NCI-H1105 (cell line): ENCODE measurements around the gene CD300C.
A peak's percentile ranks its signal among the peaks of the same experiment; 100 is the strongest.
"Not testable (repeated sequence)": the region's sequence is repeated elsewhere in the genome, so short reads cannot be mapped to it uniquely, and the experiment has no call there.

ENCODE experiments used
- DNase-seq: peaks from one replicate; lab custom pipeline; 2025; lab: John Stamatoyannopoulos, UW

The CD300C gene

DNA sequence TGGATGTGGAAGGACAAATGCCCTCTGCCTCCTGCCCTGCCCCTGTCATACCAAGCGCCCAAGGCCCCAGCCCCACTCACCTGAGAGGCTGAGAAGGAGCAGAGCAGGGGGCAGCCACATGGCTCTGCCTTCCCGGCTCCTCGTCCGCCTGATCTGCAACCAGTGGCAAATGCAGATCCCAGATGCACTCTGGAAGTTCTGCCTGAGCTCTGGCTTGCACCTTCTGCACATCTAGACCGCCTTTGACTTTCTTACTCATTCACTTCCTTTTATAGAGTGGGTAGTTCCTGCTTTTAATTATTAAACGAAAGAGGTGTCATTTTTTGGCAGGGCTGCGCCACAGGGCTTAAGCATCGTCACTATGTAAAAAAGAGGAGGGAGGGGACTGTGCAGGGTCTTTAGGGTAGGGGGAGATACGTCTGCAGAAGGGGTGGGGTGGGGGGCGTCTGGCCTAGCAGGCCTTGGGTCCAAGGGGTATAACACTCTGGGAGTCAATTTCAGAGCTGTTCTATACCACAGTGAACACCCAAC, 14.6 kb downstream of the CD300C start, which contains the start of gene CD300LB:
Gene CD300LB (minus strand): TSS at position 245 of the 531 bp plus-strand sequence. CDS start 125 bp downstream, at position 120.
- DNase-seq = no peak

DNA sequence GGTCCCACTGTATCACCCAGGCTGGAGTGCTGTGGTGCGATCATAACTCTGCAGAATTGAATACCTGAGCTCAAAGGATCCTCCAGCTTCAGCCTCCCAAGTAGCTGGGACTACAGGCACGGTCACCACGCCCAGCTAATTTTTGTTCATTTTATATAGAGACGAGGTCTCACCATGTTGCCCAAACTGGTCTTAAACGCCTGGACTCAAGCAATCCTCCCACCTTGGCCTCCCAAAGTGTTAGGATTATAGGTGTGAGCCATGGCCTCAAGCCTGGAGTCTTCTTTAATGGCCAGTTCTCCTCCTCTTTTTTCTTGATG, 15.1 kb downstream of the CD300C start:
- no peak for DNase-seq

DNA sequence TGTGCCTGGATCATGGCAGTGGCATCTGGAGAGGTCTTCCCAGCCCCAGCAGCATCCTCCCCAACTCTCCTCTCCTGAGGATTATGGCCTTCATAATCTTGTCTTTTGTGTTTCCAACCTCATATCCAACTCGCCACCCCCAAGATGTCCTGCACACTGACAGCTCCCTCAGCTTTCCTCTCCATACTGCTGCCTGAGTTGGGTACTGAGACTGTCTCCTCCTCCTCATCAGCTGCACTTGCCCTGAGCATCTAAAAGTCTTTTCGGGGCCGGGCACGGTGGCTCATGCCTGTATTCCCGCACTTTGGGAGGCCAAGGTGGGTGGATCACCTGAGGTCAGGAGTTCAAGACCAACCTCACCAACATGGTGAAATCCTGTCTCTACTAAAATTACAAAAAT, 16.7 kb downstream of the CD300C start:
- DNase-seq = no peak

DNA sequence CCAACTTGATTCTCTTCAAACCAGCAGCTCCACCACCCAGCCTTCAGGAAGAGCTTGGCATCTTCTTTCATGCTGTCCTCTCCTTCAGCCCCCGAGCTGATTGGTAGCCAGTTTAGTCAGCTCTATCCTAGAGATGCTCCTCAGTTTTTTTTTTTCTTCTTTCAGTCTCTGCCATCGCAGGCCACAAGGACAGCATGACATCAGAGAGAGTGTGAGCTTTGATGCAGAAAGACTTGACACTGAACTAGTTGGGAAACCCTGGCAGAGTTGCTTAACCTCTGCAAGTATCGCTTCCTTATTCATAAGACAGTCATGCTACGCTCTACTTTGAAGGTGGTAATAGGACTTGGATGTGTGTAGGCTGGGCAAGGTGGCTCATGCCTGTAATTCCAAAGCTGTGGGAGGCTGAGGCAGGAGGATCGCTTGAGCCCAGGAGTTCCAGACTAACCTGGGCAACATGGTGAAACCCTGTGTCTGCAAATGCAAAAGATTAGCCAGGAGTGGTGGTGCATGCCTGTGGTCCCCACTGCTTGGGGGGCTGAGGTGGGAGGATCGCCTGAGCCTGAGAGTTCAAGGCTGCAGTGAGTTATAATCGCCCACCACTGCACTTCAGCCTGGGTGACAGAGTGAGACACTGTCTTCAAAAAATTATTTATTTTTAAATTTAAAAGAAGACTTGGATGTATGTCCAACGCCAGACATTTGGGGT, 17.3 kb downstream of the CD300C start:
- no peak for DNase-seq

DNA sequence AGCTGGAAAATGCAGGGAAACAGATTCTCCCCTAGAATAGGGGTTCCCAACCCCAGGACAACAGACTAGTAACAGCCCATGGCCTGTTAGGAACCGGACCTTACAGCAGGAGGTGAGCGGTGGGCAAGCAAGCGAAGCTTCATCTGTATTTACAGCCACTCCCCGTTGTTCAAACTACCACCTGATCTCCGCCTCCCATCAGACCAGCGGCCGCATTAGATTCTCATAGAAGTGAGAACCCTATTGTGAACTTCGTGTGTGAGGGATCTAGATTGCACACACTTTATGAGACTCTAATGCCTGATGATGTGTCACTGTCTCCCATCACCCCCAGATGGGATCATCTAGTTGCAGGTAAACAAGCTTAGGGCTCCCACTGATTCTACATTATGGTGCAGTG, 18.2 kb downstream of the CD300C start:
- no peak for DNase-seq

DNA sequence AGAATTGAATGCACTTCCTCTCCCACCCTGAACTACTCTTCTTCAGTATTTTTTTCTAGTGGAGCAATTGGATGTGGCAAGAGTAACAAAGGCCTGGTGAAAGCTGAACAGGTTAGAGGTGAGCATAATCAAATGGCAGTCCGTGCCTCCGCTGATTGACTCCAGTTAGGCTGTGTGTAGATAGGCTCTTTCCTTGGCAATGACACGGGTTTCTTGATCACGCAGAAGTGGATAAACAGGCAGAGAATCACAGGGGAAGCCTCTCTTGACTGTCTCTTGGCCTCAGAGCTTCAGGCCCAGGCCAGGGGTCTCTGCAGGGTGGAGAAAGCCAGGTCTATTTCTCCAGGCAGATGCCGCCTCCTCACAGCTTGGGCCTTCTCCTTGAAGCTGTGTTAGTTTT, 18.8 kb downstream of the CD300C start:
- no peak for DNase-seq

DNA sequence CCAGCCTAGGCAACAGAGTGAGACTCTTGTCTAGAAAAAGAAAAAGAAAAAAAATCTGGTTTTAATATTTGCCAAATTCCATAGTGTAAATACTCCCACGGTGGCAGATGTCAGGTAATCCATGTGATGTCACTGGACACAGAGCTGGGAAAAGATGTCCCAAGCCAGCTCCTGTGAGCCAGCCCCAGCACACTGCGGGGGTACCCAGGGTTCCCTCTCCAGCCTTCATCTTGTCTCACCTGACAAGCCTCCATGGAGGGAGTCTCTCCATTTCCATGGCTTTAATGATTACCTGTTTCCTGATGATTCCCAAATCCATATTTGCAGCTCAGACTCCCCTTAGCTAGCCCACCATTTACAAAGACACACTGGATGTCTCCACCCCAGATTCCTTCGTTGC, 19.2 kb downstream of the CD300C start:
- no peak for DNase-seq

DNA sequence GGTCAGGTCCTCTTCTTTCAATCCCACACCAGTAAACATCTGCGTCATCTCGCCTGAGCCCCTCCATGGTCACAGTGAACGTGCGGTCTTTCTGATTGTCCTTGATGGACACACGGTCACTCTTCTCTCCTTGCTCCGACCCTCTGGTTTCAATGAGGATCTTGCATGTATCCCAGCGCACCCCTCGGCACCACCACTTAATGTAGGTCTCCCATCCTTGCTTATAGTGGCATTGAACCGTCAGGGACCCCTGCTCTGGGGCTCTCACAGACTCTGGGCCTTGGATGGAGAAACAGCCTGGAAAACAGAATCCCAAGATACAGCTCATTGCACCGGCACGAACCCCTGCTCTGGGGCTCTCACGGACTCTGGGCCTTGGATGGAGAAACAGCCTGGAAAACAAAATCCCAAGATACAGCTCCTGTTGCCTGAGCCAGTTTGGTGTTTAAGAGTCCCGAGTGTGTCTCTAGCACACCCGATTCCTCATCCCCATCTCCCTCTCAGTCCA, 20.1 kb downstream of the CD300C start:
- no peak for DNase-seq

DNA sequence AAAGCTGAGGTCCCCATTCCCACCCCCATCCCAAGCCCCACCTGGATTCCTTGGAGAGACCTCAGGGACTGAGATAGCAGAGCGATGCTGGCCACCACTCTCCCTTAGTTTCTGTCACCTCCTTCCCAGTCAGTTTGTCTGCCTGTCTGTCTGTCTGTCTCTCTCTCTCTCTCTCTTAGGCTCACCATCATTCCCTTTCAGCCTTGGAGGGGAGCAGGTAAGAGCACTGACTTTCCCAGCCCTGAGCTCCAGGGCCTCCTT, 20.5 kb downstream of the CD300C start:
- no peak for DNase-seq

DNA sequence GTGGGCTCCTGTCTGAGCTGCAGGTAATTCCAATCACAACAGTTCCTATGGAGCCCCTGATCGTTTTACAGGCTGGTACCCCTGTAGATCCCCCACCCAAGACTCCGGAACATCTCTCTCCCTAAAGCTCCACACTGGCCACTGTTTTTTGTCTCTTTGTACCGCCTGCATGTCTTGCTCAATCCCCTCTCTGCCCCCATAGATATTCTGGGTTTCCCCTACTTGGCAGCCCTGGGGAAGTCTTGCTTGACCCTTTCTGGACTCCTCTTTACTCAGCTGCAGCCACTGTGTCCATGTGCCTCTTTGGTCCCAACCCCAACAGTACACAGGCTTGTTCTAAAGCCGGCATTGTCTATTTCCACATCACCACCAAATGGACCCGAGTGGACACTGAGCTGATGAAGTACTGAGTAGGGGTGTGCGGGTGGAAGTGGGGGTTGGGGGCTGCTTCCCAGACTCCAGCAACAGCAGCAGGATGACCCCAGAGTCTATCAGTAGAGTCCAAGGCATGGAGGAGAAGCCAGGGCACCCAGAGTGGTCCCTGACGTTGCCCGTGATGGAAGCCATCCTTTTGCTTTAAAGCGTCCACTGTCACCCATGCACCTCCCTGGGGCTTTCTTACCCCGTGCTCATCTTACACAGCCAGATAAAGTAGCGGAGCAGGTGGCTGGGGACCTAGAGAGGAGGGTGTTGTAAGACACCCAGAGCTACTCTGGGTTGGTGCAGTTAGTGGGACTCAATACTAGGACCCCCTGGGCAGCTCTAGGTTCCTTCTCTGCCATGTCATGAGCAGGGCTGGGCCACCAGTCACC, 21.1 kb downstream of the CD300C start:
- DNase-seq = no peak

DNA sequence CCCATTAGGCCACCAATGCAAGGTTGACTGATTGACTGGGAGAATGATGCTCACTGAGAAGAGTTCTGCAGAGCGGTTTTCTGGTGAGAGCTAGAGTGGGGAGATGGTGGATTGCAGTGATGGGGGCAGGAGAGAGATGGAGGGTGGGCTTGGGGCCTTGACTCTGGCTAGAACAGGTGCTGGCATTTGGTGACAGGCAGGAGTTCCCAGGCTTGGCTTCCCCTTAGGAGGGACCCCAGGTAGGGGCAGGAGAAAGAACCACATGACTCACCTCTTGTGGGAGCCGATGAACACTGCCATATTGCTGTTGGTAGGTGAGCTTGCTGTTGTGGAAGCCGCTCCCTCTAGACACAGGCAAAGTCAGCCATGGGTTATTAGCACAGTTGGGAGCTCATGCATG, 22.6 kb downstream of the CD300C start:
- DNase-seq = no peak

DNA sequence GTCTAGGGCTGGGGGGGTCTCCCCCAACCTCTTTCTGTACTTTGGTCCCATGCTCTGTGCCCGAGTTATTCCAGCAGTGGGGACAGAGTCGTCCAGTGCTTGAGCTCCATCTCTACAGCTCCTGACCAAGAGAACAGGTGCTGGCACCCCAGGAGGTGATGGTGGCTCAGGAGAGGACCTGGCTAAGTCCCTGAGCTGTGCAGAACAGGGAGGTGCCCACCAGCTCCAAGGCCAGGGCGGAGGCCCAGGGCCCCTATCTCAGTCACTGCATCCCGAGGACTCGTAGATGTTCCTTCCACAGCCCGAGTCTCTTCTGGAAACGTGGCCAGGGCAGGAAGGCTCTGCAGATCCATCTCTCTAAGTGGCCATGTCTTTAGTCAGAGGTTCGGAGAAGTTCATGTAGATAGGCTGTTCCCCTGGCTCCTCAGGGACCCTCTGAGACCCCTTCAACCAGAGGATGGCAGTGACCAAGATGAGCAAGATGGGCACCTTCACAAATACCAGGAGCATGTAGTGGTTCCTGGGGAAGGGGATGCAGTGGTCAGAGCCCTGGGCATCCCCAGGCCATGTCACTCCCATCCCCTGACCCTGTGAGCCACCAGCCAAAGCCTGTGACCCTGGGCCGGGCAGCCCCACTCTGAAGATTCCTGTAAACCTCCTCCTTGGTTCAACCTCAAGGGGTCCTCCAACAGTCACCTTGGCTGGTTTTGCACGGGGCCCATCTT, 23.4 kb downstream of the CD300C start:
- DNase-seq = no peak

DNA sequence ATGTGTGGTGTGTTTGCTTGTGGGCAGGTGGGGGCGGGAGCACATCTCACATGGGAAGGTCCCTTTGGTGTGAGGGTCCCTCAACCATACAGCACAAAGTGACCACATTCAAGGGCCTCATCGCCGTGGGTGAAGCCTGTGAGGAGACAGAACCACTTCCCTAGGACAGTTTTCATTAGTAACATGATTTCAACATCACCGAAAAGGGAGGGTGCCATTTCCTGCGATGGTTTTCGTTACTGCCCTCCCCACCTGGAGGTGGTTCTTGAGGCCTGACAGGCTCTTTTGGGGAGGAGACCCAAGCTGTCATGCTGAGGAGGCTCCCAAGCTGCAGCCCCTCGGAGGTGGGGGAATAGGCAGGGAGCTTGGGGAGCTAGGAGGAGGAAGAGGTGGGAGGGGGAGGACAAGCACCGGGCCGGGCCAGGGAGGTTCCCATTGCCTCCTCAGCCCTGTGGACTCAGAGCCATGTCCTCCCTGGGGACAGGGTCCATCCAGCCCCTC, 24.2 kb downstream of the CD300C start:
- no peak for DNase-seq

DNA sequence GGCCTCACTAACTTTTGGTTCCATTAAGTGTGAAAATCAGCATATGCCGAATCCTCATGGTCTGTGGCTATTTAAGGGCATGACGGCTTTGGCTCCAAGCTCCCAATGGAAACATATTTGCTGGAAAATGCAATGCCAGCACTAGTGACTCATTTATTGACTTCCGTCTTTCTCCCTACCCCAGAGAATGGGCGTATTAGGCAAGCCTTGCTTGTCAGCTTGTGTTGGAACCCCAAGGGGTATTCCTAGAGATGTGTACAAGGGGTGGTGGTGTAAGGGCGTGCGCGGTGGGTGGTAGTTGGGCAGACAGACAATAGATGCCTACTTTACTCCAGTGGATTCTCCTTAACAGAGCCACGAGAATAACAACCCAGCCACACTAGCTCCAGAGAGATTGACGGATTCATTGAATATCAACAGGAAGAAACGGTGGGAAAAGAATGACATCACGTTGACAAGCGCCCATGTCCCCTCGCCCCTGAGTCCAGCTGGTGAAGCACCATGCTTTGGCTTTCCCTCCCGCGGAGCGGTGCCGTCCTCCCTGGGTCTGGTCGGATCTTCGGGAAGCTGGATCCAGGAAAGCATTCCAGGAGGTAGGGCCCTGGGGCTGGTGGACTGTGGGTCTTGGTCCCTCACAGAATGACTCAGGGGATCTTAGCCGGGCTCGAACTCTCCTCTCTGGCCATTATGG, 25.0 kb downstream of the CD300C start:
- DNase-seq = no peak

DNA sequence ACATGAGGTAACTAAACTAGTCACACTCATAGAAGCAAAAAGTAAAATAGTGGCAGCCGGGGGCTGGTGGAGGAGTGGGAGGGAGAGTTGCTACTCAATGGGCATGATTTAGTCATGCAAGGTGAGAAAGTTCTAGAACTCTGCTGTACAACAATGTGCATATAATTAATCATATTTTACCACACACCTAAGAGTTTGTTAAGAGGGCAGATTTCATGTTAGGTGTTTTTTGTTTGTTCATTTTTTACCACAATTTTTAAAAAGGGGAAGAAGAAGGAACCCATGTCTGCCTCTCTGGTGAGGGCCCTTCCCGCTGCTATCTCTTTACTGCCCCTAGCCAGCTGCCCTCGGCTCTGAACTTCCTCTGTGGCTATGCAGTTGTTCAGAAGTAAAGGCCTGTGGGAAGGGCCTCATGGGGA, 25.9 kb downstream of the CD300C start:
- DNase-seq = no peak

DNA sequence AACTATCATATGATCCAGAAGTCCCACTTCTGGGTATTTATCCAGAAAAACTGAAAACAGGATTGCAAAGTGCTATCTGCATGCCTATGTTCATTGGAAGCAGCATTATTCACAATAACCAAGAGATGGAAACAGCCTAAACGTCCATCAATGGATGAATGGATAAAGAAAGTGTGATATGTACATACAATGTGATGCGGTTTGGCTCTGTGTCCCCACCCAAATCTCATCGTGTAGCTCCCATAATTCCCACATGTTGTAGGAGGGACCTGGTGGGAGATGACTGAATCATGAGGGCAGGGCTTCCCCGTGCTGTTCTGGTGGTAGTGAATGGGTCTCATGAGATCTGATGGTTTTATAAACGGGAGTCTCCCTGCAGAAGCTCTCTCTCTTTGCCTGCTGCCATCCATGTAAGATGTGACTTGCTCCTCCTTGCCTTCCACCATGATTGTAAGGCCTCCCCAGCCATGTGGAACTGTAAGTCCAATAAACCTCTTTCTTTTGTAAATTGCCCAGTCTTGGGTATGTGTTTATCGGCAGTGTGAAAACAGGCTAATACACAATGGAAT, 27.4 kb downstream of the CD300C start:
- DNase-seq = not testable (repeated sequence)

DNA sequence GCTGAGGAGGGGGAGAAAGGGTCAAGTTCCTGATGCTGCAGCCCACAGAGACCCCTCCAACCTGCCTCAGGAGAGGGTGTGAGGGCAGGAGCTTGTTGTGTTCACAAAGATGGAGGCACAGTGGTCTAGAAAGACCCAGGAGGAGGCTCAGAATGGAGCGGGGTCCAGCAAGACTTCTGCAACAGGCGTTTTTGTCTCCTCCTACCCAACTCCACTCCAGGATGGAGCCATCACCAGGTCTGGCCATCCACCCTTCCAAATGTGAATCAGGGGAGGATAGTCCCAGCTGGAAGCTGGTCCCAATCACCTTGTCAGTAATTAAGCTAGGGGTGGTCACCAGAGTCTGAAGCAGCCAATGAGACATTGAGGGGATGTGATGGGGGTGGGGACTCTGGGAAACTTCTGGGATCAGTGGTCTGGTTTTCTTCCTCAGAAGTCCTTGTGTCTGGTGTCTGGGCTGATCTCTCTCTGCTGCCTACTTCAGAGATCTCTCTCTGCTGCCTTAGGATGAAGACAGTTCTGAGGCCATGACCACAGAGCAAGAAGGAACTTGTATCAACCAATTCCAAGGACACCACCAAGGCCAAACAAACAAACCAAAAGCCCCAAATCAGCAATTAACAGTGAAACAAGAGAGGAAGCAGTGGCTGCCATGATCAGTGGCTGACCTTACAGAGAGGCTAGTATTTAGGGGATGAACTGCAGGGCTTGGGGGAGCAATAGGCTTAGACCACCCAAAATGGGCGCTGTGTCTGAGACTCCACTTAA, 29.2 kb downstream of the CD300C start:
- no peak for DNase-seq

DNA sequence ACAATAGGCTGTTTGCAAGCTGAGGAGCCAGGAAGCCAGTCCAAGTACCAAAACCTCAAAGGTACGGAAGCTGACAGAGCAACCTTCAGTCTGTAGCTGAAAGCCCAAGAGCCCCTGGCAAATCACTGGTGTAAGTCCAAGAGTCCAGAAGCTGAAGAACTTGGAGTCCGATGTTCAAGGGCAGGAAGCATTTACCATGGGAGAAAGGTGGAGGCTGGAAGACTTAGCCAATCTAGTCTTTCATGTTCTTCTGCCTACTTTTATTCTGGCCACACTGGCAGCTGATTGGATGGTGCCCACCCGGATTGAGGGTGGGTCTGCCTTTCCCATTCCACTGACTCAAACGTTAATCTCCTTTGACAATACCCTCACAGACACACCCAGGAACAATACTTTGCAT, 30.0 kb downstream of the CD300C start:
- DNase-seq = no peak

DNA sequence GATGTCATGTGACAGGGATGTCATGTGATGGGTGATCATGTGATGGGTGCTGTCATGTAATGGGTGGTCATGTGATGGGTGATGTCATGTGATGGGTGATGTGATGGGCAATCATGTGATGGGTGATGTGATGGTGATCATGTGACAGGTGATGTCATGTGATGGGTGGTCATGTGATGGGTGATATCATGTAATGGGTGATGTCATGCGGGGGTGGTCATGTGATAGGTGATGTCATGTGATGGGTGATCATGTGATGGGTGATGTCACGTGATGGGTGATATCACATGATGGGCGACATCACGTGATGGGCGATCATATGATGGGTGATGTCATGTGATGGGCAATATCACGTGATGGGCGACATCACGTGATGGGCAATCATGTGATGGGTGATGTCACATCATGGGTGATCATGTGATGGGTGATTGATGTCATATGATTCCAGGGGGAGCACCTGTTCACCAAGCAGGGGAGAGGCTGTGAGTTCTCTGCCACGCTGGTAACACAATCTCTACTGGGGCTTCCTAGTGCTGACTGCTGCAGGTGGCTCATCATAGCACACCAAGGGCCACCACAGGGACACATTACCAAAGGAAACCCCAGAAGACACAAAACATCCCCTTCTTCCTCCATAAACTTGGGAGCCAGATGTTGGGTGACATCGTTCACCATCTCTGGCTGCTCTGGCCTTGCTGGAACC, 31.1 kb downstream of the CD300C start:
- peak; percentile 100 for DNase-seq

DNA sequence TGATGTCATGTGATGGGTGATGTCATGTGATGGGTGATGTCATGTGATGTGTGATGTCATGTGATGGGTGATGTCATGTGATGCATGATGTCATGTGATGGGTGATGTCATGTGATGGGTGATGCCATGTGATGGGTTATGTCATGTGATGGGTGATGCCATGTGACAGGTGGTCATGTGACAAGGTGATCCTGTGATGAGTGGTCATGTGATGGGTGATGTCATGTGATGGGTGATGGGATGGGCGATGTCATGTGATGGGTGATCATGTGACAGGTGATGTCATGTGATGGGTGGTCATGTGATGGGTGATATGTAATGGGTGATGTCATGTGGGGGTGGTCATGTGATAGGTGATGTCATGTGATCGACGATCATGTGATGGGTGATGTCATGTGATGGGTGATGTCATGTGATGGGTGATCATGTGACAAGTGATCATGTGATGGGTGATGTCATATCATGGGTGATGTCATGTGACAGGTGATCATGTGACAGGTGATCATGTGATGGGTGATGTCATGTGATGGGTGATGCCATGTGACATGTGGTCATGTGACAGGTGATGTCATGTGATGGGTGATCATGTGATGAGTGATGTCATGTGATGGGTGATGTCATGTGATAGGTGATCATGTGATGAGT, 31.8 kb downstream of the CD300C start:
- DNase-seq = peak; percentile 100
